Measurements from ENCODE around the gene AIMP1.
A peak's percentile ranks its signal among the peaks of the same experiment; 100 is the strongest.

AIMP1 gene

DNA sequence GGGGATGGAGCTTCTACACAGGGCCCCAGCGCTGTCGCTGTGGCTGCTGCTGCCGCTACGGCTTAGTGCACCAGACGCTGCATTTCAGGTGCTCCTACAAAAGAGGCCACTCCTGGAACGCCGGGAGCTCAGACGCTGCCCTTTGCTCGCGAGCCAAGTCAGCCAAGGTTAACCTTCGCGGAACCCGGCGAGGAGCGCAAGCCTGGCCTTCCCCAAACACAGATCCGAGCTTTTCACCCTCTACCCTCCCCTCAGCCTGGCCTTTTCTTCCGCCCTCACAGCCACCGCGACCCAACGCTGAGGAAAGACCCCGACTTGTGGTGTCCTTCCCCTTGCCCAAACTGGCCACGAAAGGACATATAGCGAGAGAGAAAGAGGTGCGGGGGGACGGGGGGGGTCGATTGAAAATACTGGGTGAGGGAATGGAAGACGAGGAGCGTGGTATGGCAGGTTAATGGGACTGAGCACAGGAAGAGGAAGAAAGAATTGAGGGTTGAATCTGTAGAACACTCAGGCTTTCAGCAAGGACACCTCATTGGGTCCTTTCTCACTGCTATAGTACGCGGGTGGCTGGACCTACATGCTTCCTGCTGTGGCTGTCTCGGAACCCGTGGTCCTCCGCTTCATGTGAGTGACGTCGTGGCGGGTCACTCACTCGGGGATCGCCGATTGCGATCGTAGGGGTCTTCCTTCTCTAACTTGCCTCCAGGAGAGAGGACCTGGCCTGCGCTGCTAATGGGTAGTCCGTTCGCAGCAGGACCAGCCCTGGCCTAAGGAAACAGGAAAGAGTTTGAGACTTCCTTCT is at the start of gene AIMP1, which contains the start of gene TBCK:
Gene AIMP1 (plus strand): TSS at position 583 of the 805 bp plus-strand sequence. CDS start 8,460 bp downstream, outside the sequence.
Gene TBCK (minus strand): TSS at position 242 of the 805 bp plus-strand sequence. CDS start 7,249 bp downstream, outside the sequence.
- peak within 1 kb of the TSS; percentile 94 for H3K4me3 ChIP-seq (ENCODE audit: low read depth, low read length)
- TF ChIP-seq, protein P1, sequence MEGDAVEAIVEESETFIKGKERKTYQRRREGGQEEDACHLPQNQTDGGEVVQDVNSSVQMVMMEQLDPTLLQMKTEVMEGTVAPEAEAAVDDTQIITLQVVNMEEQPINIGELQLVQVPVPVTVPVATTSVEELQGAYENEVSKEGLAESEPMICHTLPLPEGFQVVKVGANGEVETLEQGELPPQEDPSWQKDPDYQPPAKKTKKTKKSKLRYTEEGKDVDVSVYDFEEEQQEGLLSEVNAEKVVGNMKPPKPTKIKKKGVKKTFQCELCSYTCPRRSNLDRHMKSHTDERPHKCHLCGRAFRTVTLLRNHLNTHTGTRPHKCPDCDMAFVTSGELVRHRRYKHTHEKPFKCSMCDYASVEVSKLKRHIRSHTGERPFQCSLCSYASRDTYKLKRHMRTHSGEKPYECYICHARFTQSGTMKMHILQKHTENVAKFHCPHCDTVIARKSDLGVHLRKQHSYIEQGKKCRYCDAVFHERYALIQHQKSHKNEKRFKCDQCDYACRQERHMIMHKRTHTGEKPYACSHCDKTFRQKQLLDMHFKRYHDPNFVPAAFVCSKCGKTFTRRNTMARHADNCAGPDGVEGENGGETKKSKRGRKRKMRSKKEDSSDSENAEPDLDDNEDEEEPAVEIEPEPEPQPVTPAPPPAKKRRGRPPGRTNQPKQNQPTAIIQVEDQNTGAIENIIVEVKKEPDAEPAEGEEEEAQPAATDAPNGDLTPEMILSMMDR (IDR thresholded peaks at IDR 0.05; ENCODE audit: borderline replicate concordance, insufficient read depth, low read depth, low read length): no peak

DNA sequence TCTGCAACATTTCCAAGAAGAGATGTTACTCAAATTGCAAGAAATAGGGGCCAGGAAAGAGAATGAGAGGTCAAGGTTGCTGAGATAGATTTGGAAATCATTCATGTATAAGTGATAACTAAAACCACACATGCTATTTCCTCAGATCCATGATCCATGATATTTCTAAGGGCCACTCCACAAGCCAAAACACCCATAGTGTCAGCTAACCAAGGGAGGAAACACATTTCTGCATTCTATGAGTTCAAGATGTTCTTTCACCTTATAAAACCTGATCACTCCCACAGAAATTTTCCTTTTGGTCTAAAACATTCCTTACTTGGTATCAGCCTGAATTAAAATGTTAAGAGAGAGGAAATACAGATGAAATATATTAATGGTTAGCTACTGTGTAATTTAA is 47.6 kb upstream of the AIMP1 start:
- TF ChIP-seq, protein P1 (IDR thresholded peaks at IDR 0.05; ENCODE audit: borderline replicate concordance, insufficient read depth, low read depth, low read length): no peak
- H3K4me3 ChIP-seq (ENCODE audit: low read depth, low read length): no peak overlapping the region

DNA sequence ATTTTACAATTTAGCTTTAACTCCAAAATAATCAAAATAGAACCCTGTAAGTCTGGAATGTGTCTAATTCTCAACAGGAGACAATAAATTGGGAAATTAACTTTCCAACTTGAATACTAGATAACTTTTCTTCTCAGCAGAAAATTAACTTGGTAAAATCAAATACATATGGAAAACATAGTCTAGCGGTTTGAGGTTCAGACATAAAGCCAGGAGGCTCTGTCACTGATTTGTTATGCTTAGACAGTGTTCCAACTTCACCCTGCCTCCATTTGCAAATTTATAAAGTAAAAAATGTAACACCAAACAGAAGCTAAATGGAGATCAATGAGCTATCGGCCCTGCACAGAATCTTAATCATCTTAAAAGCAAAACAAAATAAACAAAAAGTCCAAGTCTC is 46.6 kb upstream of the AIMP1 start:
- TF ChIP-seq, protein P1 (IDR thresholded peaks at IDR 0.05; ENCODE audit: borderline replicate concordance, insufficient read depth, low read depth, low read length): no peak
- H3K4me3 ChIP-seq (ENCODE audit: low read depth, low read length): no peak overlapping the region

DNA sequence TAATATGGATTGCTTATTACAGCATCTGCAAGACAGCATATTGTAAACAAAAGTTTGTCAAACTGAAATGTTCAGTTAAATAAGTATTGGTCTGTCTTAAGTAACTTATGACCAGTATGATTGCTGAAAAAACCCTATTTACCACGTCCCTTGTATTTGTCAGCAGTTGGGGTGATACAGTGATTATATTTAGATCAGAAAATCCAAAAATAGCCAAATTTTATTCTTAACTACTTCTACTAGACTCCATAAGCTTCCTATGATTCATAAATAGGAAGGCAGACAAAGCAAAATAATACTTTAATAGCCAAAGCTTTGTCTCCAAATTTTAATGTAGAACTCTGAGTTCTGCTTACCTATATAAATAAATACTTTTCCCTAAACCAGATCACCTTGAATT is 45.6 kb upstream of the AIMP1 start:
- TF ChIP-seq, protein P1 (IDR thresholded peaks at IDR 0.05; ENCODE audit: borderline replicate concordance, insufficient read depth, low read depth, low read length): no peak
- no peak overlapping the region for H3K4me3 ChIP-seq (ENCODE audit: low read depth, low read length)

DNA sequence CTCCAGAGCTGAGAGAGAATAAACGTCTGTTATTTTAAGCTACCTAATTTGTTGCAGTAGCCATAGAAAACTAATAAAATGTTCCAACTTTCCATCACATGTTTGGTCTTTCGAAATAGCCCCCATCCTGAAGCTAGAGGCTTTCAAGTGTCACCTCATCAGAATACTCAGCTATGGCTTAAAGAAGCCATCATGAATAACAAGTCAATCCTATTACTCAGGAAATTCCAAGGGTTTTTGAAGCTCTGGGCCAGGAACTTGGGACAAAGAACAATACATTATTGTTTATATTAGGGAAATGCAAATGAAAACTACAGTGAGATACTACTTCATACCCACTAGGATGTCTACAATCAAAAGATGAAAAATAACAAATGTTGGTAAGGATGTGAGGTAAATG is 42.5 kb upstream of the AIMP1 start:
- no peak overlapping the region for H3K4me3 ChIP-seq (ENCODE audit: low read depth, low read length)
- TF ChIP-seq, protein P1 (IDR thresholded peaks at IDR 0.05; ENCODE audit: borderline replicate concordance, insufficient read depth, low read depth, low read length): no peak

DNA sequence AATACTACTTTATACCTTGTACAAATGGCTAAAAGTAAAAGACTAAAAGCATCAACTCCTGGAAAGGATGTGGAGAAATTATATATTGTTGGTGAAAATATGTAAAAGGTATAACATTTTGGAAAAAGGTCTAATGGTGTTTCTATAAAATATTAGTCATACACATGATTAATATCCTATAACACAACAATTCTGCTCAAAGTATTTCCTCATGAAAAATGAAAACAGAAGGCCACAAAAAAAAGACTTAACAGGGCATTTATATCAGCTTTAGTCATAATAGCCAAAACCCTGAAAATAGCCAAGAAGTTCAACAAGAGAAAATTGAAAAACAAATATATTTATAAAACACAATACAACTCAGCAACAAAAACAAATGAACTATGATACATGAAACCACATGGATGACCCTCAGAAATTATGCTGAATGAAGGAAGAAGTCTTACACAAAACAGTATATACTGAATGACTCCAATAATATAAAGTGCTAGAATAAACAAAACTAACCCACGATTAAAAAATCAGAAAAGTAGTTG is 39.1 kb upstream of the AIMP1 start:
- TF ChIP-seq, protein P1 (IDR thresholded peaks at IDR 0.05; ENCODE audit: borderline replicate concordance, insufficient read depth, low read depth, low read length): no peak
- H3K4me3 ChIP-seq (ENCODE audit: low read depth, low read length): no peak overlapping the region

DNA sequence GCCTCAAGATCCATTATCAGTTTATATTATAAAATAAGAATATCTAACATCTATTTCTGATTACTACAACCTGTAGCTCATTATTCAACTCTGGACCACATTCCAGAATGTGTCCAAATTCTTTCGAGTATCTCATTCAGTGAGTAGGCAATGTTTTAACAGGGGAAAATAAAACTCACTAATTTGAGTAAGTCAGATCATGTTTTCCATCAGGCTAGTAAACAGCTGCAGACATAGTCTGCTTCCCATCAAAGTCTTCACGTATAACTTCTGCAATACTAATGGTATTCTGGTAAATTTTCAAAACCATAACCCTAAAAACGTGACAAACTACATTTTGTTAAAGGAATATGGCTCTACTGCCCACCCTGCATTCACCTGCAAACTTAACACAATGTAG is 32.1 kb upstream of the AIMP1 start:
- H3K4me3 ChIP-seq (ENCODE audit: low read depth, low read length): no peak overlapping the region
- TF ChIP-seq, protein P1 (IDR thresholded peaks at IDR 0.05; ENCODE audit: borderline replicate concordance, insufficient read depth, low read depth, low read length): no peak

All from GM12875 (cell line).